NCI-H2081 treated with DMSO at 0.1 percent for 48 hours (cell line): ENCODE measurements around the gene SPATA4.

Source experiments
- DNase-seq: peaks from one replicate; lab custom pipeline; 2025; lab: John Stamatoyannopoulos, UW

SPATA4 gene

DNA sequence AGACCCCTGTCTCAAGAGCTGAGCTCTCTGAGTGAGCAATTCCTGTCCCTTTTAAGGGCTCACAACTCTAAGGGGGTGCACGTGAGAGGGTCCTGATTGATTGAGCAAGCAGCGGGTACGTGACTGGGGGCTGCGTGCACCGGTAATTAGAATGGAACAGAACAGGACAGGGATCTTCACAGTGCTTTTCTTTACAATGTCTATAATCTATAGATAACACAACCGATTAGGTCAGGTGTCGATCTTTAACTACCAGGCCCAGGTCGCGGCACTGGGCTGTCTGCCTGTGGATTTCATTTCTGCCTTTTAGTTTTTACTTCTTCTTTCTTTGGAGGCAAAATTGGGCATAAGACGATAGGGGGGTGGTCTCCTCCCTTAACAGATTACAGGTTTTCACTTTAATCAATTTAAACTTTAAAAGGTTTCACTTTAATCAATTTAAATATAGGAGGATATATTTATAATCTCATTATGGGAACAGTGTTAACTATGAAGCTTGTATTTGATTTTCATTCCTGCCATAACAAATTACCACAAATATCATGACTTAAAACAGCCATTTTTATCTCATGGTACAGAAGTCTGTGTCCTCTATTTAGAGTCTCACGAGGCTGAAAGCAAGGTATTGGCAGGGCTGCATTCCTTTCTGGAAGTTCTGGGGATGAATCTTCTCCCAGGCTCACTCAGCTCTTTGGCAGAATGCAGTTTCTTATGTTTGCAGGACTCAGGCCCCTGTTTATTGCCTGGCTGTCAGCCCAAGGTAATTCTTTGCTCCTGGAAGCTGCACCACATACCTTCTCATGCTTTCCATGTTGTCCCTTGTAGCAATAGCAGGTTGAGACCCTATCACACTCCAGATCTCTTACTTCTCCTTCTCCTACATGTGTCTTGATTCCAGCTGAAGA, 5.2 kb downstream of the SPATA4 start:
- no peak for DNase-seq

DNA sequence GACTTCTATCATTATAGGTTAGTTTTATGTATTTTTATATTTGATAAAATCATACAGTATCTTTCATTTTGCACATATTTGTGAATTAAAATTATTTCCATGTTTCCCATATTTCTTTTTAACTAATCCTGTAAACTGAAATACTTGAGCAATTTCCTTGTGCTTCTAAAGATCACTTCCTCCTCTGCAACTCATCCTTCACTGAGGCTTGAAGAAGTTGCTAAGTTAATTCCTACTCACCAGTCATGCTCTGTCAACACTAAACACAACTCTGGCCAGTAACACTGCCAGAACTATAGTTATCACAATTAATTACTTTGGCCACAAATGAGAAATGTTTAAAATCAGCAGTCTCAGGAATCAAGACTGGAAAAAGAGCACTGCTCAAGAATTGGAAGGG, 6.7 kb downstream of the SPATA4 start:
- DNase-seq, result no peak

DNA sequence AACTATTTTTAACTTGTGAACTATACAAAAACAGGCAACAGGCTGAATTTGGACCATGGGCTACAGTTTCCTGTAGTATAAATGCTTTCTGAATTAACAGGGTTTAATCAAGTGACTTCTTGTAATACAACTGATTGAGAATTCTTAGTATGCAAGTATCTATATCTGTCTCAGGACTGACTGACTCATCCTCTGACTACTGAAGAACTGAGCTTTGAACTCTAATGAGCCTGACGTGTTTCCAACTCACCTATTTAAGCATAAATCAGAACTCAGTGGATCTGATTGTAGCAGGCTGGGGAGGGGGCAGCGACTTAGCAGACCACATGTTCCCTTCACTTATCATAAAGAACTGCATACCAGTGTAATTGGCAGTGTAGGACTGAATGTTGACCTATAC, 7.8 kb downstream of the SPATA4 start:
- no peak for DNase-seq

DNA sequence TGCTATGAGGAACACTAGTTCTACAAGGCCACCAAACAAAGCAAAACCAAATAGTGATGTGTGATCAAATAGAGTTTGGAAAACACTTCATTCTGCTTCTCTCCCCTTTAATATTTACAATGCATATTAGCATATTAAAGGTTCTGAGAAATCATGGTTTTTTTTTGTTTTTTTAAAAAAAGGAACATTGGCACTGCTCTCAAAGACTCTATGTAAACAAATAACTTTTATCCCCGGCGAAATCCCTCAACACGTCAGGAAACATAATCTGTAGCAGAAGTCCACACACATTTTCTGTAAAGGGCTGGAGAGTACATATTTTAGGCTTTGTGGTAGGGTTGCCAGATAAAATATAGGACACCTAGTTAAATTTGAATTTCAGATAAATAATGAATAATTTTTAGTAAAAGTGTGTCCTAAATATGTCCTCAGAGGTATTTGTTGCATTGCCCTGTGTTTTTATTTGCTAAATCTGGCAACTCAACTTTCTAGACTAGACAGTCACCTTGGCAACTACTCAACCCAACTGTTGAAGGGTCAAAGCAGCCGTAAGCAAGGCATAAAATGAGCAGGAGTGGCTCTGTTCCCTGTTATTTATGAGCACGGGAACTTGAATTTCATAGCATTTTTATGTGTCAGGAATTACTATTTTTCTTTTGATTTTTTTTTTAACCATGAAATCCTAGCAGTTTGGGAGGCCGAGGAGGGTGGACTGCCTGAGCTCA, 8.6 kb downstream of the SPATA4 start:
- no peak for DNase-seq

DNA sequence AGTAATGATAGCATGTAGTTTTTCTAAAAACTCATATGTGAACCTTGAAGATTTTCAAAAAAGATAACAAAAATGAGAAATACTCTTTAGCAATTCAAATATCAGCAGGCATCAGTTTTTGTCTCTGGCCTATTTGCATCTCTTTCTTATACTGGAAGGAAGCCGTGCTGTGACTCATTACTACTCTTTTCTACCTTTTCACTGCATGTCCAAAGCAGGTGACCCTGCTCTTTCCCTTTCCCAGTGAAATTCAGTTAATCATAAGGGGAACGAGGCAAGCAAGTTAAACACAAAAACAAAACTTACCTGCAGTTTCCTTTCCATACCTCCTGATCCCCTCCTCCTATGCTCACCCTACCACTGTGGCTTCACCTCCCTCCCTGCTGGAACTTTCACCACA, 9.3 kb downstream of the SPATA4 start:
- DNase-seq, result no peak

DNA sequence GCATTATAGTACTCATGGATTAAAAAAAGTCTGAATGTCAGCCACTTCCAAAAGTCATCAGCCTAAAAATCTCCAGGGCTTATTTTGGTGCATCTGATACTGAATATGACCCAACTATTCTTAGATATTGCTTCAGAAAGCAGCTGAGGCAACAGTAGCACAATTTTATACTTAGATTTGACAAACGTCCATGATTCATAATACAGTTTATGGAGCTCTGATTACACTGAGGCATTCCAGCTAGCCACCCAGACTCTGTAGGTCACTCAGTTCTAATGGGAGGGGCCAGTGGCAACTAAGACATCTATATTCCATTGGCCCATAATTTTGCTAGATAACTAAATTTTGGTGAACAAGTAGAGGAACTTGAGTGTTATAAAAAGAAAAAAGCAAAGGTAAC, 10.3 kb downstream of the SPATA4 start:
- no peak for DNase-seq

DNA sequence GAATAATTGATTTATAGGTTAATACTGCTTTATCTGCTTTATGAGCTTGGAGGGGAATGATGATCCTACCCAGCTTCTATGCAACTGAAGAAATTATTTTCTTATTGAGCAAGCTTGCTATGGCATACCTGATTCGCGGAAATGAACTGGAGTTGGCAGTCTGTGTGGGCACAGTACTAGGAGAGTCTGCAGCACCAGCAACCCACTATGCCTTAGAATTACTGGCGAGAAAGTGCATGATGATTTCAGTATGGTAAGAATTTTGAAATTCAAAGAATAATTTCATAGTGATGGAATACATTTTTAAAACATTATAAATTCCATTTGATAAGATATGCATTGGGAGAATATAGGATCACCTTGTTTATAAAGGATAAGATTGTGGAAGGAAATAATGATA, 32.3 kb downstream of the SPATA4 start:
- DNase-seq, result no peak

DNA sequence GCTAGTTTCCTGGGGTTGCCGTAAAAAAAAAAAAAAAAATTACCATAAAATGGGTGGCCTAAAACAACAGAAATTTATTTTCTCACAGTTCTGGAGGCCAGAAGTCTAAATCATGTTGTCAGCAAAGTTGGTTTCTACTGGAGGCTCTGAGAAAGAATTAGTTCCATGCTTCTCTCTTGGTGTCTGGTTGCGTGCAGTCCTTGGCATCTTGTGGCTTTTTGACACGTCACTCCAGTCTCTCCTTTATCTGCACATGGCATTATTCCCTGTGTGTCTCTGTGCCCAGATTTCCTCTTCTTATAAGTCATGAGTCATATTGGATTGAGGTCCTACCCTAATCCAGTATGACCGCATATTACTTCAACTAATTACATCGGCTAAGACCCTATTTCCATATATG, 38.7 kb downstream of the SPATA4 start:
- no peak for DNase-seq

DNA sequence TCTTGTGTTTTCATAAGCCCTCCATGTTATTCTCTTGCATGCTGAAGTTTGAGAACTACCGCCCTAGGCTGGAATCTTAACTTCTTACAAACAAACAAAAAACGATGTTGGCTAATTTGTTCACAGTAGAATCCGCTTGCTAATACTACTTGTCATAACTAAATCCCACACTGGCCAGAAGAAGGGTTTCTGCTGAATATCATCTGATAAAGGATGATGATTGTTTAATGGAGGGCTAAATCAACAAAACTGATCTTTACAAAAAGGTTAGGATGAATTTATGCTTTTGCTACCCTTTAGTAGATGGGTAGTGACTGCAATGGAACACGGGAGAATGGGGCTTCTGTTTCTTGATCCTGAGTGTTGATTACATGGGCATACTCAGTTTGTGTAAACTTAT, 42.3 kb downstream of the SPATA4 start:
- no peak for DNase-seq

DNA sequence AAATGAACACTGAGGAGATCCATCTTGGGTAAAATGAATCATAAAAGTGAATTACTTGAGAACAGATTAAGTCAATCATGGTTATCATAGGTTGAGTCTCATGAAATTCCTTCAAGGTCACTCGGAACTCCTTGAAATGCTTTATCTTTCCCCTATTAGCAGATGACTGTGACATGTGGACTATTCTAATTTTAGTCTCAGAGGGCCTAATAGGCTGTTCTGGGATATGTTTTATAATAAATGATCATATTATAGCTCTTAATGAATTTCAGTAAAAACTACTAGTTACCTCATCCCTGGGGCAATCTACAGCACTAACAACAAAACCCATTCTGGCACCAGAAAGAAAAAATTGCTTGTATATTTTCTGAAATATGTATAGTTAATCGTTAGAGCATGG, 44.7 kb downstream of the SPATA4 start:
- no peak for DNase-seq

DNA sequence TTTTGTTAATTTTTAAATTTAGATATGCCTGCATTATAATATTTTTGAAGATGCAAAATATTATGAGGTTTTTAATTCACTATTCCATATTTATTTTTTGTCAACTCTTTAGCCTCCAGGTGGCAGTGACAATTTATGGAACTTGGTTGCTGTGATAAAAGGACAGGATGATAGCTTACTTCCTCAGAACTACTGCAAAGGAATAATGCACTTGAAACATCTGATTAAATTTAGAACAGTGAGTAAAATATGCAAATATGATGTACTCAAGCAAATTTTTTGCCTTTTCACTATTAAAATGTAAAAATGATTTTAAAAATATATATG, 45.1 kb downstream of the SPATA4 start:
- DNase-seq, result no peak

DNA sequence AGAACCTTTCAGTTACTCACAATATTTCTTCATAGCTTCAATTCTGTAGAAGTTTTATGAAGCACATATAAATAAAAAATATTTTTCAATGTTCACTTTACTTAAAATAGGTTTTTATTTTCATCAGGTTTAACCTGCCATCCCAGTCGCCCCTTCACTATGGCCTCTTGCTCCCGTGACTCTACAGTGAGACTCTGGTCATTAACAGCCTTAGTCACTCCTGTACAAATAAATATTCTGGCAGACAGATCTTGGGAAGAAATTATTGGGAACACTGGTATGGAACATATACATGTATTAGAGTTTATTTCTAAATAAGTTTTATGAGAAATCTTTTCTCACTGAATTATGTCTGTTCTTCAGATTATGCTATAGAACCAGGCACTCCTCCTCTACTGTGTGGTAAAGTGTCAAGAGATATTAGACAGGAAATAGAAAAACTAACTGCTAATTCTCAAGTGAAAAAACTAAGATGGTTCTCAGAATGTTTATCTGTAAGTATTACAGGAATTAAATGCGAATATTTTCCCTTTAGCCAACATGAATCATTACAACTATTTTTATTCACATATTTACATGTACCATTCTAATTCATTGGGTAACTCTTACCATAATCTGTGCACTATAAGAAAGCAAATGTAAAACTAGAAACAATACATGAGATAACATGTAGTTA, 45.6 kb downstream of the SPATA4 start:
- DNase-seq, result no peak

DNA sequence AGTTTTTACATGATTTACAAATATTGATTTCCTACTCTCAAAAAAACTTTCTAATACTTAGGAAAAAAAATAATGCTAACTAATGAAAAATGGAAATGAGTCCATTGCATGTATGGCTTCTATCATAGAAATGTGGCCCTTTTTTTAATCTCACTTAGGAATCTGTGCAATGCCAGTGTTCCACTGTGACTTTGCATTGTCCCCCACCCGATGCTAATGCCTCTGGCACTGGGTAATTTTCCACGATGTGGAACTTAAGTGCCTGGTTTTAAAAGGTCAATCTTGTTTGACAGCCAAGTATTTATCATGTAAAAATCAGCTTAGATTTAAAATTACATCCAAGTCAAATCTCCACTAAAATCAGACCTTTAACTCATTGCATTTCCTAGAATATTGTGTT, 53.1 kb downstream of the SPATA4 start:
- no peak for DNase-seq

DNA sequence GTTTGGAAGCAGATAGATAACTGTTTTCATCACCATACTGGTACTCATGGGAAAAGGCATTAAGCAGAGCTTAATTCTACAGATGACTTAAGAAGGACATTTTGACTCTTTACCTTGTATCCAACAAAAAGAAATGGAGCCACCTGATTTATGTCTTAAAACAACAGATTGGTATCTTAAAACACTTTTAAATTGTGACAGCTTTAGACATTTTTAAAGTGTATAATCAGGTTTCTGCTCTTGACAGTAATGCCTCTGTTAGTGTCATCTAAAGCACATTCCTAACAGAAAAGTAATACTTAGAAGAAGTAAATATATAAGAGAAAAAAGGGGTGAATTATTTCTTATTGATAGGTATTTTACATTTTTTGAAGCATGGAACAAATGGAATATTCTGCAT, 55.9 kb downstream of the SPATA4 start:
- no peak for DNase-seq

DNA sequence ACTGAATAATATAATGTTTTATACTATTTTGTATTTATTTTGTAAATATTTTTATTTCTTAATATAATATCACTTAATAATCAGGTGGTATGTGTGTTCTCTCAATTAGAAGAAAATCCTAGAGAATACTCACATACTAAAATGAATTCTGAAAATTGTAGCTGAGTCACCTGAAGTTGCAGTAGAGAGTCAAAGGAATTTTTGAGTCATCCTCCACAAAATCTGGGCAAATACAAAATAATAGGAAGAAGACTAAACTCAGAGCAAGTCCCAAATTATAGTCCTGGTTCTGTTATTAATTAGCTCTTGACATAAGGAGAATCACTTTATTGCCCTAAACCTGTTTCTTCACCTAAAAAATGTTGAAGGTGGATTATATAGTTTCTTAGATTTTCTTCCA, 57.8 kb downstream of the SPATA4 start:
- no peak for DNase-seq

DNA sequence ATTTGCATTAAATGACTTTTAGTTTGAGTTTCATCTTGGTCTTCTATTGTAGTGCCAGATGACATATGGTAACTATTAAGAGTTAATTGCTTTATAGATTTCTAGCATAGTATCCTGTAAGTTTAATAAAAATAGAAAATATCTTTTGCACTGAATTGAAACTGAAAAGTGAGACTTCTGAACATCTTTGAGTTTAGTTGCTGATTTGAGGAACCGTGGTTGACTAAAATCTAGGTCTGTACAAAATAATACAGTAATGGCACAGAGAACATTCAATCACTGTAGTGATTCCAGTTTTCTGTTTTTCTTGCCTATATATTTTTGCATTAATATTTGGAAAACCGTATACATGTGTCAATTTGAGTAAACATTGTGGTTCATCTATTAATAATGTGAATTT, 60.7 kb downstream of the SPATA4 start:
- no peak for DNase-seq
